Fibroblast of lung (primary cell): ENCODE results near the gene RPL34. TPM values are rescaled to one million over a fixed set of nuclear protein-coding genes. Genes with fewer than 3 reads are reported as not detected.

Experiments
- DNase-seq, 2 donors: peaks; one replicate each; pipeline versions ENCODE4 v3.0.0 to v3.0.0-alpha.2; 2010; ENCODE audit warnings: low read depth in 2 of 2
- H2AFZ ChIP-seq: 2 replicates; pipeline ENCODE4 v1.5.1; 2012; ENCODE audit warnings: low read length, control low read depth, inconsistent platforms
- H3K27ac ChIP-seq: 2 replicates; pipeline ENCODE4 v1.5.1; 2011; ENCODE audit warnings: low read length, control low read depth; ENCODE audit not compliant: insufficient read depth
- H3K27me3 ChIP-seq: 2 replicates; pipeline ENCODE4 v1.5.1; 2011; ENCODE audit warnings: mild to moderate bottlenecking, low read length; ENCODE audit not compliant: control insufficient read depth, insufficient read depth
- H3K36me3 ChIP-seq: 2 replicates; pipeline ENCODE4 v1.5.1; 2011; ENCODE audit warnings: low read length; ENCODE audit not compliant: control insufficient read depth, insufficient read depth
- H3K4me1 ChIP-seq: 2 replicates; pipeline ENCODE4 v1.5.1; 2011; ENCODE audit warnings: low read length; ENCODE audit not compliant: control insufficient read depth, insufficient read depth; ENCODE audit errors: extremely low read depth
- H3K4me2 ChIP-seq: 2 replicates; pipeline ENCODE4 v1.5.1; 2011; ENCODE audit warnings: low read length, control low read depth; ENCODE audit not compliant: insufficient read depth; ENCODE audit errors: extremely low read depth
- H3K4me3 ChIP-seq, 4 experiments: fragments of 200-600 bp in 1 of 4; sonication (generic) in 1 of 4; replicated peaks in 1 of 4; 2 replicates each; pipeline ENCODE4 v1.5.1; 2011 to 2016; ENCODE audit warnings: low read length in 4 of 4, low read depth in 3 of 4, mild to moderate bottlenecking in 3 of 4, control low read depth in 2 of 4, inconsistent platforms in 1 of 4, mixed read lengths in 1 of 4; ENCODE audit not compliant: insufficient read depth in 1 of 4; ENCODE audit errors: control extremely low read depth in 1 of 4
- H3K79me2 ChIP-seq: 2 replicates; pipeline ENCODE4 v1.5.1; 2012; ENCODE audit warnings: mild to moderate bottlenecking, low read length, inconsistent platforms; ENCODE audit not compliant: control insufficient read depth, insufficient read depth
- H3K9ac ChIP-seq: 2 replicates; pipeline ENCODE4 v1.5.1; 2011; ENCODE audit warnings: mild to moderate bottlenecking, low read length, control low read depth; ENCODE audit not compliant: insufficient read depth
- H3K9me3 ChIP-seq: 2 replicates; pipeline ENCODE4 v1.5.1; 2012; ENCODE audit warnings: low read depth, low read length; ENCODE audit not compliant: control insufficient read depth, insufficient read depth
- H4K20me1 ChIP-seq: 2 replicates; pipeline ENCODE4 v1.5.1; 2011; ENCODE audit warnings: low read length; ENCODE audit not compliant: control insufficient read depth, insufficient read depth; ENCODE audit errors: extremely low read depth
- EZH2 ChIP-seq: IDR thresholded peaks from 2 replicates; pipeline ENCODE4 v1.5.1; 2012; ENCODE audit warnings: low read length, control low read depth, mild to moderate bottlenecking; ENCODE audit errors: missing control alignments
- polyA plus RNA-seq, 2 donors: library from polyadenylated mRNA; depleted of rRNA in 1 of 2; stranded (reverse) in 1 of 2; unstranded in 1 of 2; fragments of >200 nt; gene quantifications; 2 replicates each; pipeline ENCODE4 v1.2.1, GENCODE V29; 2011 to 2012; ENCODE audit warnings: missing spikeins in 1 of 2
- total RNA-seq: library from RNA; depleted of rRNA; stranded (reverse); fragments of >200 nt; gene quantifications from 2 replicates; pipeline ENCODE4 v1.2.1, GENCODE V29; 2014
- TF ChIP-seq, protein P1 (sequence below), 2 donors: IDR thresholded peaks in 1 of 2; conservative IDR thresholded peaks in 1 of 2; 1 replicate in 1 of 2; 2 replicates in 1 of 2; pipeline ENCODE4 v1.5.1; 2011 to 2012; ENCODE audit warnings: low read length in 2 of 2, control low read depth in 1 of 2, inconsistent platforms in 1 of 2, low read depth in 1 of 2, mild to moderate bottlenecking in 1 of 2

Gene RPL34
- total and polyA plus RNA-seq, 2 donors (not counting 1 experiment from before 2014, with no cell fraction given) = 625 to 1,935 TPM

DNA sequence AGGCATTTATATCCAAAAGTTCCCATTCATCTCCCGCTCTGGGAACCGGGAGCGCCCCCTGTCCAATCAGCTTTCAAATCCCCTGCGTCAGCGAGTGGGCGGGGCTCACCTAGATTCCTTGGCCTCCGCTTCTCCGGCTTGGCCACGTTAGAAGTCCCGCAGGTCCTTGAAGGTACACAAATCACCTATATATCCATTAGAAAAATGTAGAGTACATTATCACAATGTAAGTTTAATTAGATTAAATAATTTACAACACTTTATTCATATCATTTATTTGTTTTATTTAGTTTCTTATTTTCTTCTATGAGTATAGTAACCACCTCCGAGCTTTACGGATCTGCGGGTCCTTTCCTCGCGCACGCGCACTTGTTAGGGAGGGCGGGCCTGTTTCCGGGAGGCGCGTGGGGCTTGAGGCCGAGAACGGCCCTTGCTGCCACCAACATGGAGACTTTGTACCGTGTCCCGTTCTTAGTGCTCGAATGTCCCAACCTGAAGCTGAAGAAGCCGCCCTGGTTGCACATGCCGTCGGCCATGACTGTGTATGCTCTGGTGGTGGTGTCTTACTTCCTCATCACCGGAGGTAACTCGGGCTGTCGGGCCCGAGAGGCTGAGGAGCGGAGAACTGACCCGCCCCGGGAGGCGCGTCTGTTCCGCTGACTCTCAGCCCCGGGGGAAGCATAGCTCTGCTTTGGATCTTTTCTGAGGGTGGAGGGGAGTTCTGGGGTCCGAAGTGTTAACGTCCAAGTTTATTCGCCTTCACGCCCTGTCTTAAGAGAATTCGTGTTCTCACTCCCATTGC, 30.0 kb downstream of the RPL34 start, which contains the start of gene OSTC:
Gene OSTC (plus strand): TSS at position 388 of the 802 bp plus-strand sequence. CDS start 57 bp downstream, at position 445.
- no peak for TF ChIP-seq EZH2
- TF ChIP-seq, protein P1, sequence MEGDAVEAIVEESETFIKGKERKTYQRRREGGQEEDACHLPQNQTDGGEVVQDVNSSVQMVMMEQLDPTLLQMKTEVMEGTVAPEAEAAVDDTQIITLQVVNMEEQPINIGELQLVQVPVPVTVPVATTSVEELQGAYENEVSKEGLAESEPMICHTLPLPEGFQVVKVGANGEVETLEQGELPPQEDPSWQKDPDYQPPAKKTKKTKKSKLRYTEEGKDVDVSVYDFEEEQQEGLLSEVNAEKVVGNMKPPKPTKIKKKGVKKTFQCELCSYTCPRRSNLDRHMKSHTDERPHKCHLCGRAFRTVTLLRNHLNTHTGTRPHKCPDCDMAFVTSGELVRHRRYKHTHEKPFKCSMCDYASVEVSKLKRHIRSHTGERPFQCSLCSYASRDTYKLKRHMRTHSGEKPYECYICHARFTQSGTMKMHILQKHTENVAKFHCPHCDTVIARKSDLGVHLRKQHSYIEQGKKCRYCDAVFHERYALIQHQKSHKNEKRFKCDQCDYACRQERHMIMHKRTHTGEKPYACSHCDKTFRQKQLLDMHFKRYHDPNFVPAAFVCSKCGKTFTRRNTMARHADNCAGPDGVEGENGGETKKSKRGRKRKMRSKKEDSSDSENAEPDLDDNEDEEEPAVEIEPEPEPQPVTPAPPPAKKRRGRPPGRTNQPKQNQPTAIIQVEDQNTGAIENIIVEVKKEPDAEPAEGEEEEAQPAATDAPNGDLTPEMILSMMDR (conservative IDR thresholded peaks at IDR 0.05 in 1 of 2, IDR thresholded peaks at IDR 0.05 in 1 of 2; ENCODE audit: low read depth in 1 of 2, low read length in 2 of 2) = peak; percentile 21 to 24
- Histone ChIP-seq H3K9me3 (no peaks in the 10 kb centered on the region), H3K4me3 (peak within 1 kb of the TSS; percentile 60 to 98 (median 80)), H2AFZ (peak within 1 kb of the TSS; percentile 82), H4K20me1 (no peaks in the 10 kb centered on the region), H3K4me2 (peak within 1 kb of the TSS; percentile 75), H3K36me3 (no peaks in the 10 kb centered on the region), H3K27ac (peak within 1 kb of the TSS; percentile 89), H3K27me3 (no peaks in the 10 kb centered on the region), H3K79me2 (peaks cover 48% of the 10 kb centered on the region), H3K9ac (peak within 1 kb of the TSS; percentile 86), H3K4me1 (peaks cover 3% of the 10 kb centered on the region)
- peak; percentile 97 to 98 for DNase-seq

DNA sequence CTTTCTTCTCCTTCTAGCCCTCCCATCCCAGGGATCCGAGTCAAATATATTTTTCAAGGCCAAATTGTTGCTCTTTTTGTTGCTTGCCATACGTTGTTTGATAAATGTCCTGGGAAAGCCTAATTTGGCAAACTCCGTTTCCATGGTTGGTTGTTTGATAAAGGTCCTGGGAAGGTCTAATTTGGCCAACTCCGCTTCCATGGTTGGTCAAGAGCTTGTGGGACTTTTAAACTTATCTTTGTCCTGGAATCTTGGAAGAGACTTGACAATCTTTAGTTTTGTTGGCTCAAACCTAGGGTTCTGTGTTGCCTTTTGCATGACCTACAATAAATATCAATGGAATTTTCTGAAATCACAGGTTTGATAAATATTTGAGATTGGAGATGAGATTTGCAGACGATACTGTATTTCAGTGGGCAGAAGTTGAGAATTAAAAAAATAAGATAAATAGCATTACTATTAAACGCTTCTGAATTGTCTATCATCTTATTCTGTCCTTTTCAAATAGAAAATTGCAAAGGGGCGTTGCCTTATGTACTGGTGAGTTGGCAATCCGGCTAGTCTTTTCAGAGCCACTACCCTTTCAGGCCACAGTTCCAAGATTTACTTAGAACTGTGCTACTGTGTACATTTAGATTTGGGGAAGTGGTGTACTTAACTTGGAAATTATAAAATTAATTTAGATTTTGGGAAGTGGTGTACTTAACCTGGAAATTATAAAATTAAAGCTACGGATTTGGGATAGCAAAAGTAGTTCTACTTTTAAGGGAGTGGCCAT, 30.8 kb downstream of the RPL34 start:
- Histone ChIP-seq H3K79me2 (peaks cover 50% of the 10 kb centered on the region), H3K27me3 (no peaks in the 10 kb centered on the region), H3K9me3 (no peaks in the 10 kb centered on the region), H3K27ac (peak overlapping the region; percentile 89), H3K4me1 (peaks cover 3% of the 10 kb centered on the region), H3K9ac (peak overlapping the region; percentile 86), H4K20me1 (no peaks in the 10 kb centered on the region), H2AFZ (peak overlapping the region; percentile 82), H3K36me3 (no peaks in the 10 kb centered on the region), H3K4me2 (peak overlapping the region; percentile 60), H3K4me3 (peak overlapping the region; percentile 60 to 98 (median 80))
- peak; percentile 72 to 73 for DNase-seq
- TF ChIP-seq EZH2 = no peak
- TF ChIP-seq, protein P1 (conservative IDR thresholded peaks at IDR 0.05 in 1 of 2, IDR thresholded peaks at IDR 0.05 in 1 of 2; ENCODE audit: low read depth in 1 of 2, low read length in 2 of 2) = no peak

DNA sequence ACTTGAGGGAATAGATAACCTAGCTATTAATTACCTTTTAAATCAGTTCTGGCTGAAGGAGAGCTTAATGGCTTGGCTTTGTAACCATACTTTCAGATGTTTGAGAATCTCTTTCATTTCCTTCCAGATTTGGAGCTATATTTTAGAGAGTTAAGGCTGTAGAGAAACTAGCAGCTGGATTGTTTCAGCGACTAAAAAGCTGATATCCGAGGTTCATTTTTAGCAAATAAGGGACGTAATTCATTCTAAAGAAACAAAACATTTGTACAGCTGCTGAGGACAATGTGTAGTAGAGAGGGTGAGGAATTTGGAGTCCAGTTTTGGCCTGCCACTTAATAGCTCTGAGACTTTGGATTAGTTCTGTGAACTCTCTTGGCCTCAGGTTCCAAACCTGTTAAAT, 42.3 kb downstream of the RPL34 start:
- no peaks in the 10 kb centered on the region for H4K20me1 ChIP-seq
- H3K4me2 ChIP-seq = no peak overlapping the region
- peak in 1 of 2 donors; percentile 6 for DNase-seq
- H3K9me3 ChIP-seq = no peaks in the 10 kb centered on the region
- H3K27ac ChIP-seq = no peak overlapping the region
- H3K79me2 ChIP-seq = peaks cover 2% of the 10 kb centered on the region
- H3K4me3 ChIP-seq = no peak overlapping the region
- TF ChIP-seq, protein P1 (conservative IDR thresholded peaks at IDR 0.05 in 1 of 2, IDR thresholded peaks at IDR 0.05 in 1 of 2; ENCODE audit: low read depth in 1 of 2, low read length in 2 of 2) = no peak
- H3K9ac ChIP-seq = no peak overlapping the region
- H3K4me1 ChIP-seq = no peaks in the 10 kb centered on the region
- H3K27me3 ChIP-seq = no peaks in the 10 kb centered on the region
- H2AFZ ChIP-seq = no peak overlapping the region
- peaks cover 4% of the 10 kb centered on the region for H3K36me3 ChIP-seq
